ENCODE results near the gene CAPN10. TPM values are rescaled to one million over a fixed set of nuclear protein-coding genes. Genes with fewer than 3 reads are reported as not detected.
A peak's percentile ranks its signal among the peaks of the same experiment; 100 is the strongest.
"Not testable (repeated sequence)": the region's sequence is repeated elsewhere in the genome, so short reads cannot be mapped to it uniquely, and the experiment has no call there.

CAPN10 gene
- 14.2 TPM for total RNA-seq

- peaks cover 0 to 22% of the 10 kb centered on the region in 2 donors for H3K36me3 ChIP-seq
- no peaks in the 10 kb centered on the region for H3K27me3 ChIP-seq
- intact Hi-C loops (cut with DNase I): no loop called here
- DNase-seq (ENCODE audit: extremely low spot score in 2 of 2): peak in 1 of 2 donors; percentile 97
- H3K9me3 ChIP-seq: no peaks in the 10 kb centered on the region
- peak within 1 kb of the TSS; percentile 77 to 96 for H3K4me3 ChIP-seq
- H3K4me1 ChIP-seq: peaks cover 43% of the 10 kb centered on the region
- TF ChIP-seq POLR2AphosphoS5 (IDR thresholded peaks at IDR 0.05; ENCODE audit: insufficient read depth in 1 of 2, low read depth in 1 of 2) (peak; percentile 91 to 94), POLR2A (IDR thresholded peaks at IDR 0.05) (no peak), CTCF (IDR thresholded peaks at IDR 0.05) (peak in 1 of 3 experiments; percentile 10)
- peak within 1 kb of the TSS; percentile 90 for H3K27ac ChIP-seq
Measured at GRCh38 chr2:240586198-240586918, at the start of gene CAPN10. CAPN10 (plus strand) TSS chr2:240586734; CDS start chr2:240586912, 178 bp downstream.

- Histone ChIP-seq H3K27me3 (no peaks in the 10 kb centered on the region), H3K27ac (no peak overlapping the region), H3K4me3 (no peak overlapping the region), H3K9me3 (no peaks in the 10 kb centered on the region), H3K36me3 (no peaks in the 10 kb centered on the region), H3K4me1 (no peaks in the 10 kb centered on the region)
- DNase-seq (ENCODE audit: extremely low spot score in 2 of 2): peak in 1 of 2 donors; percentile 44
- intact Hi-C loops (cut with DNase I): no loop called here
- TF ChIP-seq POLR2A (IDR thresholded peaks at IDR 0.05): no peak
- TF ChIP-seq CTCF (IDR thresholded peaks at IDR 0.05): no peak
- TF ChIP-seq POLR2AphosphoS5 (IDR thresholded peaks at IDR 0.05; ENCODE audit: insufficient read depth in 1 of 2, low read depth in 1 of 2): no peak
Measured at GRCh38 chr2:240538031-240538780, 48.3 kb upstream of the CAPN10 start.

GRCh38 chr2:240539101-240539500, 47.4 kb upstream of the CAPN10 start:
- H3K4me1 ChIP-seq; H3K4me3 ChIP-seq; H3K27ac ChIP-seq; intact Hi-C loops (cut with DNase I); H3K36me3 ChIP-seq; H3K9me3 ChIP-seq; H3K27me3 ChIP-seq: not testable (repeated sequence)
- peak in 1 of 2 donors; percentile 8 for DNase-seq (ENCODE audit: extremely low spot score in 2 of 2)

- H3K27ac ChIP-seq: no peak overlapping the region
- no peaks in the 10 kb centered on the region for H3K27me3 ChIP-seq
- no peaks in the 10 kb centered on the region for H3K9me3 ChIP-seq
- no peak overlapping the region for H3K4me3 ChIP-seq
- TF ChIP-seq POLR2A (IDR thresholded peaks at IDR 0.05) (no peak), POLR2AphosphoS5 (IDR thresholded peaks at IDR 0.05; ENCODE audit: insufficient read depth in 1 of 2, low read depth in 1 of 2) (no peak), CTCF (IDR thresholded peaks at IDR 0.05) (no peak)
- no peak for DNase-seq (ENCODE audit: extremely low spot score in 2 of 2)
- intact Hi-C loops (cut with DNase I): no loop called here
- no peaks in the 10 kb centered on the region for H3K36me3 ChIP-seq
- H3K4me1 ChIP-seq: no peaks in the 10 kb centered on the region
Measured at GRCh38 chr2:240539906-240540305, 46.6 kb upstream of the CAPN10 start.

- no peaks in the 10 kb centered on the region for H3K27me3 ChIP-seq
- no peak overlapping the region for H3K4me3 ChIP-seq
- peaks cover 0 to 9% of the 10 kb centered on the region in 2 donors for H3K36me3 ChIP-seq
- H3K9me3 ChIP-seq: no peaks in the 10 kb centered on the region
- TF ChIP-seq POLR2AphosphoS5 (IDR thresholded peaks at IDR 0.05; ENCODE audit: insufficient read depth in 1 of 2, low read depth in 1 of 2) (no peak), POLR2A (IDR thresholded peaks at IDR 0.05) (no peak), CTCF (IDR thresholded peaks at IDR 0.05) (no peak)
- H3K27ac ChIP-seq: no peak overlapping the region
- intact Hi-C loops (cut with DNase I): no loop called here
- no peak for DNase-seq (ENCODE audit: extremely low spot score in 2 of 2)
- no peaks in the 10 kb centered on the region for H3K4me1 ChIP-seq
Measured at GRCh38 chr2:240551288-240551687, 35.2 kb upstream of the CAPN10 start.

Measured in vagina (tissue), 2 donors.